HepG2 (cell line): Measurements from ENCODE around the gene HJURP. TPM values are rescaled to one million over a fixed set of nuclear protein-coding genes. Genes with fewer than 3 reads are reported as not detected.

Experiments
- BRF2 ChIP-seq: sonication (generic); formaldehyde crosslinking; IDR thresholded peaks from 2 replicates; pipeline ENCODE4 v1.8.1; 2022; ENCODE audit warnings: mild to moderate bottlenecking, missing genetic modification reagents
- CHD2 ChIP-seq: IDR thresholded peaks from 2 replicates; pipeline ENCODE4 v1.6.1; 2011; ENCODE audit warnings: low read depth, low read length, improper control_type of control experiment
- NONO ChIP-seq, 2 experiments: fragments of 450-650 bp in 1 of 2; sonication (generic) in 1 of 2; formaldehyde crosslinking in 1 of 2; IDR thresholded peaks in 1 of 2; conservative IDR thresholded peaks in 1 of 2; 2 replicates each; pipeline versions ENCODE4 v1.6.1 to v1.8.0; 2017 to 2022; ENCODE audit warnings: mild to moderate bottlenecking in 1 of 2, missing genetic modification reagents in 1 of 2, moderate library complexity in 1 of 2
- PBX3 ChIP-seq: sonication (generic); formaldehyde crosslinking; IDR thresholded peaks from 2 replicates; pipeline ENCODE4 v1.8.1; 2023; ENCODE audit warnings: missing genetic modification reagents, inconsistent platforms, borderline replicate concordance
- SPEN ChIP-seq: sonication (generic); formaldehyde crosslinking; IDR thresholded peaks from 2 replicates; pipeline ENCODE4 v1.5.1; 2020; ENCODE audit warnings: low read depth, mild to moderate bottlenecking, missing genetic modification reagents
- TEF ChIP-seq: sonication (generic); formaldehyde crosslinking; IDR thresholded peaks from 2 replicates; pipeline ENCODE4 v1.5.0; 2020; ENCODE audit warnings: missing genetic modification reagents
- ZNF256 ChIP-seq: sonication (generic); formaldehyde crosslinking; conservative IDR thresholded peaks from 2 replicates; pipeline ENCODE4 v1.4.0; 2020; ENCODE audit warnings: missing genetic modification reagents
- ZNF296 ChIP-seq: sonication (generic); formaldehyde crosslinking; conservative IDR thresholded peaks from 2 replicates; pipeline ENCODE4 v1.5.0; 2020; ENCODE audit warnings: mild to moderate bottlenecking, missing genetic modification reagents
- ZNF496 ChIP-seq: sonication (generic); formaldehyde crosslinking; IDR thresholded peaks from 2 replicates; pipeline ENCODE4 v1.8.1; 2023; ENCODE audit warnings: mild to moderate bottlenecking, moderate library complexity, missing genetic modification reagents; ENCODE audit not compliant: insufficient replicate concordance
- ZNF530 ChIP-seq: sonication (generic); formaldehyde crosslinking; IDR thresholded peaks from 2 replicates; pipeline ENCODE4 v1.5.0; 2020; ENCODE audit warnings: low read depth, mild to moderate bottlenecking, missing genetic modification reagents
- ZNF572 ChIP-seq: sonication (generic); formaldehyde crosslinking; IDR thresholded peaks from 2 replicates; pipeline ENCODE4 v1.5.1; 2020; ENCODE audit warnings: mild to moderate bottlenecking, missing genetic modification reagents
- ZNF660 ChIP-seq: sonication (generic); formaldehyde crosslinking; IDR thresholded peaks from 2 replicates; pipeline ENCODE4 v1.5.1; 2020; ENCODE audit warnings: mild to moderate bottlenecking, low read depth, missing genetic modification reagents, borderline replicate concordance
- ZNF776 ChIP-seq: sonication (generic); formaldehyde crosslinking; IDR thresholded peaks from 2 replicates; pipeline ENCODE4 v1.4.0; 2020; ENCODE audit warnings: mild to moderate bottlenecking, missing genetic modification reagents
- ZSCAN21 ChIP-seq: sonication (generic); formaldehyde crosslinking; IDR thresholded peaks from 2 replicates; pipeline ENCODE4 v1.8.0; 2022; ENCODE audit warnings: mild to moderate bottlenecking, missing genetic modification reagents, moderate library complexity, borderline replicate concordance
- polyA plus RNA-seq, 8 experiments: library from polyadenylated mRNA; depleted of rRNA in 3 of 8; stranded (reverse) in 7 of 8; unstranded in 1 of 8; fragments of >200 nt; fragmentation: Illumina TruSeq in 4 of 8; extraction: Trizol in 4 of 8; gene quantifications; 2 replicates each; pipeline versions ENCODE4 v1.2.1 to v1.2.3, GENCODE V29; 2011 to 2016; ENCODE audit warnings: low read depth in 4 of 8, missing spikeins in 1 of 8, mixed read lengths in 1 of 8; ENCODE audit not compliant: insufficient read depth in 1 of 8
- total RNA-seq, 5 experiments: library from RNA; depleted of rRNA; stranded (reverse); fragments of >200 nt; fragmentation: Illumina TruSeq; extraction: Trizol; gene quantifications; 2 replicates each; pipeline ENCODE4 v1.2.3, GENCODE V29; 2016; ENCODE audit warnings: low read depth in 1 of 5
- TF ChIP-seq, protein P1 (sequence below): sonication (generic); formaldehyde crosslinking; IDR thresholded peaks from 2 replicates; pipeline ENCODE4 v1.4.0; 2020; ENCODE audit warnings: missing genetic modification reagents

The HJURP gene
- total and polyA plus RNA-seq, 2 of the 13 experiments (the other 11 are each of a cell fraction or from before 2014, with no cell fraction given) = 36.3 to 43.9 TPM

- no peak for TF ChIP-seq ZNF660
- no peak for TF ChIP-seq ZNF296
- TF ChIP-seq, protein P1, sequence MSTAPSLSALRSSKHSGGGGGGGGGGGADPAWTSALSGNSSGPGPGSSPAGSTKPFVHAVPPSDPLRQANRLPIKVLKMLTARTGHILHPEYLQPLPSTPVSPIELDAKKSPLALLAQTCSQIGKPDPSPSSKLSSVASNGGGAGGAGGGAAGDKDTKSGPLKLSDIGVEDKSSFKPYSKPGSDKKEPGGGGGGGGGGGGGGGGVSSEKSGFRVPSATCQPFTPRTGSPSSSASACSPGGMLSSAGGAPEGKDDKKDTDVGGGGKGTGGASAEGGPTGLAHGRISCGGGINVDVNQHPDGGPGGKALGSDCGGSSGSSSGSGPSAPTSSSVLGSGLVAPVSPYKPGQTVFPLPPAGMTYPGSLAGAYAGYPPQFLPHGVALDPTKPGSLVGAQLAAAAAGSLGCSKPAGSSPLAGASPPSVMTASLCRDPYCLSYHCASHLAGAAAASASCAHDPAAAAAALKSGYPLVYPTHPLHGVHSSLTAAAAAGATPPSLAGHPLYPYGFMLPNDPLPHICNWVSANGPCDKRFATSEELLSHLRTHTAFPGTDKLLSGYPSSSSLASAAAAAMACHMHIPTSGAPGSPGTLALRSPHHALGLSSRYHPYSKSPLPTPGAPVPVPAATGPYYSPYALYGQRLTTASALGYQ (CRISPR knock-in tag) = peak; percentile 39; the same call in 1 of the 2 replicates
- TF ChIP-seq ZNF572 = 0 out of 2 replicates have a peak, but pooled peaks have one; percentile 17
- peak; percentile 92 for TF ChIP-seq BRF2 (CRISPR knock-in tag)
- TF ChIP-seq PBX3 (CRISPR knock-in tag) = no peak
- TF ChIP-seq NONO (IDR thresholded peaks at IDR 0.05) = no peak
- peak; percentile 91 for TF ChIP-seq NONO (CRISPR knock-in tag; conservative IDR thresholded peaks at IDR 0.05)
- no peak for TF ChIP-seq TEF (CRISPR knock-in tag)
- peak; percentile 65 for TF ChIP-seq SPEN (CRISPR knock-in tag)
- no peak for TF ChIP-seq ZNF530
- TF ChIP-seq ZNF496 (CRISPR knock-in tag) = no peak
- peak; percentile 38; the same call in 1 of the 2 replicates for TF ChIP-seq CHD2
- TF ChIP-seq ZSCAN21 (CRISPR knock-in tag) = peak; percentile 79; the same call in 1 of the 2 replicates
- TF ChIP-seq ZNF776 (CRISPR knock-in tag) = peak; percentile 34; the same call in 1 of the 2 replicates
- peak; percentile 32; the same call in 1 of the 2 replicates for TF ChIP-seq ZNF256 (CRISPR knock-in tag)
Observed at GRCh38 chr2:233854241-233854981, at the start of gene HJURP (continued).
